Cardiac muscle cell (in vitro differentiated cells and primary cell): ENCODE results near the gene EPB41L5. TPM values are rescaled to one million over a fixed set of nuclear protein-coding genes. Genes with fewer than 3 reads are reported as not detected.
"Not testable (repeated sequence)": the region's sequence is repeated elsewhere in the genome, so short reads cannot be mapped to it uniquely, and the experiment has no call there.

ENCODE experiments used
- DNase-seq, 2 donors: peaks; one replicate each; pipeline versions ENCODE4 v3.0.0 to v3.0.0-alpha.2; 2010 to 2017; ENCODE audit warnings: low read depth in 1 of 2, low spot score in 1 of 2
- H3K27ac ChIP-seq: fragments of 200-600 bp; sonication (generic); 2 replicates; pipeline ENCODE4 v1.5.1; 2016
- H3K27me3 ChIP-seq: fragments of 200-600 bp; sonication (generic); 2 replicates; pipeline ENCODE4 v1.6.0; 2016; ENCODE audit warnings: control low read depth
- H3K36me3 ChIP-seq: fragments of 200-600 bp; sonication (generic); 2 replicates; pipeline ENCODE4 v1.5.1; 2016; ENCODE audit warnings: control low read depth
- H3K4me1 ChIP-seq: fragments of 200-600 bp; sonication (generic); 2 replicates; pipeline ENCODE4 v1.8.1; 2017; ENCODE audit warnings: low read depth, mild to moderate bottlenecking, mixed run types
- H3K4me3 ChIP-seq: fragments of 200-600 bp; sonication (generic); 2 replicates; pipeline ENCODE4 v1.5.1; 2016; ENCODE audit warnings: mild to moderate bottlenecking
- H3K9me3 ChIP-seq: fragments of 200-600 bp; sonication (generic); 2 replicates; pipeline ENCODE4 v1.5.1; 2017; ENCODE audit warnings: low read depth, mild to moderate bottlenecking, control low read depth
- polyA plus RNA-seq: library from polyadenylated mRNA; unstranded; fragments of >200 nt; fragmentation: Nextera tagmentation; extraction: Ambion mirVana; gene quantifications from 2 replicates; pipeline ENCODE4 v1.2.1, GENCODE V29; 2016
- total RNA-seq: library from RNA; depleted of rRNA; stranded (reverse); fragments of >200 nt; gene quantifications from 2 replicates; pipeline ENCODE4 v1.2.3, GENCODE V29; 2016
- TF ChIP-seq, protein P1 (sequence below): IDR thresholded peaks from 2 replicates; pipeline ENCODE4 v1.5.1; 2012; ENCODE audit warnings: low read depth, mild to moderate bottlenecking, low read length

Gene EPB41L5
- total and polyA plus RNA-seq, 2 experiments from 2014 or later: 14.9 to 24.6 TPM

GRCh38 chr2:120192280-120192679 is 179.4 kb downstream of the EPB41L5 start:
- H3K27ac ChIP-seq: no peak overlapping the region
- H3K9me3 ChIP-seq: no peaks in the 10 kb centered on the region
- no peaks in the 10 kb centered on the region for H3K4me1 ChIP-seq
- H3K36me3 ChIP-seq: no peaks in the 10 kb centered on the region
- no peak for DNase-seq
- TF ChIP-seq, protein P1, sequence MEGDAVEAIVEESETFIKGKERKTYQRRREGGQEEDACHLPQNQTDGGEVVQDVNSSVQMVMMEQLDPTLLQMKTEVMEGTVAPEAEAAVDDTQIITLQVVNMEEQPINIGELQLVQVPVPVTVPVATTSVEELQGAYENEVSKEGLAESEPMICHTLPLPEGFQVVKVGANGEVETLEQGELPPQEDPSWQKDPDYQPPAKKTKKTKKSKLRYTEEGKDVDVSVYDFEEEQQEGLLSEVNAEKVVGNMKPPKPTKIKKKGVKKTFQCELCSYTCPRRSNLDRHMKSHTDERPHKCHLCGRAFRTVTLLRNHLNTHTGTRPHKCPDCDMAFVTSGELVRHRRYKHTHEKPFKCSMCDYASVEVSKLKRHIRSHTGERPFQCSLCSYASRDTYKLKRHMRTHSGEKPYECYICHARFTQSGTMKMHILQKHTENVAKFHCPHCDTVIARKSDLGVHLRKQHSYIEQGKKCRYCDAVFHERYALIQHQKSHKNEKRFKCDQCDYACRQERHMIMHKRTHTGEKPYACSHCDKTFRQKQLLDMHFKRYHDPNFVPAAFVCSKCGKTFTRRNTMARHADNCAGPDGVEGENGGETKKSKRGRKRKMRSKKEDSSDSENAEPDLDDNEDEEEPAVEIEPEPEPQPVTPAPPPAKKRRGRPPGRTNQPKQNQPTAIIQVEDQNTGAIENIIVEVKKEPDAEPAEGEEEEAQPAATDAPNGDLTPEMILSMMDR: no peak
- no peak overlapping the region for H3K4me3 ChIP-seq
- no peaks in the 10 kb centered on the region for H3K27me3 ChIP-seq

GRCh38 chr2:120195553-120195952 is 182.7 kb downstream of the EPB41L5 start:
- H3K4me3 ChIP-seq: no peak overlapping the region
- H3K27ac ChIP-seq: no peak overlapping the region
- DNase-seq: no peak
- H3K9me3 ChIP-seq: no peaks in the 10 kb centered on the region
- no peaks in the 10 kb centered on the region for H3K27me3 ChIP-seq
- H3K36me3 ChIP-seq: no peaks in the 10 kb centered on the region
- TF ChIP-seq, protein P1: no peak
- H3K4me1 ChIP-seq: no peaks in the 10 kb centered on the region

GRCh38 chr2:120199817-120200459 is 187.1 kb downstream of the EPB41L5 start:
- not testable (repeated sequence) for H3K27me3 ChIP-seq, H3K9me3 ChIP-seq, DNase-seq, H3K36me3 ChIP-seq, H3K4me3 ChIP-seq, H3K27ac ChIP-seq, H3K4me1 ChIP-seq

GRCh38 chr2:120203251-120204021 is 190.6 kb downstream of the EPB41L5 start:
- TF ChIP-seq, protein P1: no peak
- Histone ChIP-seq H3K27ac (no peak overlapping the region), H3K9me3 (no peaks in the 10 kb centered on the region), H3K4me3 (no peak overlapping the region), H3K27me3 (no peaks in the 10 kb centered on the region), H3K4me1 (no peaks in the 10 kb centered on the region), H3K36me3 (no peaks in the 10 kb centered on the region)
- peak in 1 of 2 donors; percentile 26 for DNase-seq

- no peaks in the 10 kb centered on the region for H3K27me3 ChIP-seq
- H3K27ac ChIP-seq: no peak overlapping the region
- no peak overlapping the region for H3K4me3 ChIP-seq
- H3K9me3 ChIP-seq: no peaks in the 10 kb centered on the region
- TF ChIP-seq, protein P1: peak; percentile 20
- no peaks in the 10 kb centered on the region for H3K4me1 ChIP-seq
- no peaks in the 10 kb centered on the region for H3K36me3 ChIP-seq
- DNase-seq: no peak
Measured at GRCh38 chr2:120204022-120204405, 191.1 kb downstream of the EPB41L5 start.

DNA sequence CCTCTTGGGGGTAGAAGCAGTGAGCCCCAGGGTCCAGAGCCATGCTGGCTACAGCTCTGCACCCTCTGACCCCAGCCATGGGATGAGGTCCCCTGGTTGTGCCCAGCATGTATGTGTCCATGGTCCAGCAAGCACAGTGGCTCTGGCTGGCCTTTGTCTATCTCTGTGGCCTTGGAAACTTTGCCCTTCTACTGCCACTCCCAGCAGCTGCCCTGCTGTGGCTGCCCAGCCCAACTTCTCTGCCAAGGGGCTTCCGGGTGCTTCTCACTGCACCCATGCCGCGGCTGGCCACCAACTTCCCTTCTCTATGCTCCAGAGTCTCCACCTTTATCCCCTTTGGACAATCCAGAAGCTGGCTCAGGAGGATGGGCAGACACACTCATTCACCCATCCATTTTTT is 191.5 kb downstream of the EPB41L5 start:
- Histone ChIP-seq H3K27me3 (no peaks in the 10 kb centered on the region), H3K4me1 (no peaks in the 10 kb centered on the region), H3K36me3 (no peaks in the 10 kb centered on the region), H3K4me3 (no peak overlapping the region), H3K27ac (no peak overlapping the region), H3K9me3 (no peaks in the 10 kb centered on the region)
- no peak for DNase-seq
- TF ChIP-seq, protein P1: no peak
